Skeletal muscle cell (primary cell): ENCODE measurements around the gene KIFC3.
"Not testable (repeated sequence)": the region's sequence is repeated elsewhere in the genome, so short reads cannot be mapped to it uniquely, and the experiment has no call there.

ENCODE experiments used
- DNase-seq: peaks from one replicate; pipeline ENCODE4 v3.0.0-alpha.2; 2010; ENCODE audit warnings: low read depth
- H3K4me3 ChIP-seq: 2 replicates; pipeline ENCODE4 v1.5.1; 2011; ENCODE audit warnings: low read depth, mild to moderate bottlenecking, control low read depth, low read length, moderate library complexity

The KIFC3 gene

GRCh38 chr16:57794849-57795430 is 7.4 kb downstream of the KIFC3 start:
- no peak for DNase-seq
- H3K4me3 ChIP-seq: no peak overlapping the region

GRCh38 chr16:57791893-57792461 is 10.3 kb downstream of the KIFC3 start:
- H3K4me3 ChIP-seq: no peak overlapping the region
- DNase-seq: no peak

GRCh38 chr16:57791195-57791892 is 10.9 kb downstream of the KIFC3 start:
- no peak overlapping the region for H3K4me3 ChIP-seq
- DNase-seq: no peak

GRCh38 chr16:57788951-57789350 is 13.3 kb downstream of the KIFC3 start:
- no peak overlapping the region for H3K4me3 ChIP-seq

GRCh38 chr16:57788252-57788841 is 13.9 kb downstream of the KIFC3 start:
- DNase-seq: no peak
- H3K4me3 ChIP-seq: no peak overlapping the region

More at GRCh38 chr16:57788951-57789350, 13.3 kb downstream of the KIFC3 start:
- no peak for DNase-seq

- H3K4me3 ChIP-seq: no peak overlapping the region
- no peak for DNase-seq
Observed at GRCh38 chr16:57787519-57787905, 14.8 kb downstream of the KIFC3 start.

GRCh38 chr16:57786632-57787518 is 15.4 kb downstream of the KIFC3 start:
- DNase-seq: no peak
- H3K4me3 ChIP-seq: no peak overlapping the region

- no peak for DNase-seq
- no peak overlapping the region for H3K4me3 ChIP-seq
Observed at GRCh38 chr16:57785924-57786323, 16.4 kb downstream of the KIFC3 start.

- no peak for DNase-seq
- no peak overlapping the region for H3K4me3 ChIP-seq
Observed at GRCh38 chr16:57785385-57785784, 16.9 kb downstream of the KIFC3 start.

GRCh38 chr16:57784334-57784733 is 18.0 kb downstream of the KIFC3 start:
- H3K4me3 ChIP-seq: no peak overlapping the region
- DNase-seq: no peak

- H3K4me3 ChIP-seq: no peak overlapping the region
- DNase-seq: no peak
Observed at GRCh38 chr16:57783883-57784282, 18.4 kb downstream of the KIFC3 start.

- DNase-seq: no peak
- H3K4me3 ChIP-seq: no peak overlapping the region
Observed at GRCh38 chr16:57783116-57783515, 19.2 kb downstream of the KIFC3 start.

GRCh38 chr16:57782607-57783055 is 19.7 kb downstream of the KIFC3 start:
- not testable (repeated sequence) for H3K4me3 ChIP-seq, DNase-seq

- H3K4me3 ChIP-seq: no peak overlapping the region
- no peak for DNase-seq
Observed at GRCh38 chr16:57781741-57782606, 20.3 kb downstream of the KIFC3 start.

GRCh38 chr16:57781349-57781740 is 20.9 kb downstream of the KIFC3 start:
- DNase-seq: no peak
- no peak overlapping the region for H3K4me3 ChIP-seq

- H3K4me3 ChIP-seq, DNase-seq: not testable (repeated sequence)
Observed at GRCh38 chr16:57779836-57780235, 22.5 kb downstream of the KIFC3 start.

- no peak for DNase-seq
- H3K4me3 ChIP-seq: no peak overlapping the region
Observed at GRCh38 chr16:57778658-57779057, 23.6 kb downstream of the KIFC3 start.

- no peak overlapping the region for H3K4me3 ChIP-seq
- DNase-seq: no peak
Observed at GRCh38 chr16:57775661-57776469, 26.4 kb downstream of the KIFC3 start.
